GM18499 (cell line): Measurements from ENCODE around the gene NDUFAB1.
"Not testable (repeated sequence)": the region's sequence is repeated elsewhere in the genome, so short reads cannot be mapped to it uniquely, and the experiment has no call there.

Experiments used
- ATAC-seq: cut with Tn5 transposase; IDR thresholded peaks from one replicate; pipeline ENCODE4 v1.9.1; 2021; ENCODE audit warnings: moderate number of reproducible peaks; ENCODE audit not compliant: insufficient read depth, unreplicated experiment

NDUFAB1 gene

DNA sequence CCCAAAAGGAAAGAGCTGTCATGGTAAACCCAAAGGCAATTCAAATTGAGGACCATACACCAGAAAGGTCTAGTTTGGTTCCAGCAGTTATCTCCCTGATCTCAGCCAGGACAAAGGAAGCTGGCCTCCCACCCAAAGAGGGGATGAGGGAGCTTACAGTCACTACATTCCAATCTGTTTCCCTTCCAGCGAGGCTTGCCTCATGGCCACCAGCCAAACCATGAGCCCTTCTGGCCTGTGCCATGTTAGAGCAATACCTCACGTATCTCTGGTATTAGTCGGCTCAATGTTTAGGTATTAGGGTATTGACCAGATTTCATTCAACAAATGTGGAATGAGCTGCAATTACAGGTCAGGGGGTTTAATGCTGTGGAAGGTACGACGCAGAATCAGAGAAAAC, 8.4 kb downstream of the NDUFAB1 start:
- no peak for ATAC-seq

- no peak for ATAC-seq
These were observed 11.7 kb downstream of the NDUFAB1 start for GRCh38 chr16:23584186-23585076.

- not testable (repeated sequence) for ATAC-seq
These were observed 12.8 kb downstream of the NDUFAB1 start for GRCh38 chr16:23583271-23583670.

DNA sequence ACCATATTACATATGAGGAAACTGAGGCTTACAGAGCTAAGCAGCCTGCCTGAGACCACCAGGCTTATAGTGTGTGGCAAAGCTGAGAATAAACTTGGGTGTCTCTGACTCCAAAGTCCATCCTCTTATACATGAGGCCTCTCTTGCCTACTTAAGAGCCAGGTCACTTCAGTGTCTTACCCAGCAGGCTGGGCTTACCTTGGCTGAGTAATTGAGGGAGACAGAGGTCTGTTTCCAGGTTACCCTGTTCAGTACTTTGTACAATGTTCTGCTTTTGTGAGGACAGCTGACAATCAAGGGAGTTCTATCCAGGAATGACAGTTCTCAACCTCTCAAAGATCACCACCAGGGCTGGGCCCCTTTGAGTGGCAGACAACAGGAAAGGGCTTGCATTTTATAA, 14.4 kb downstream of the NDUFAB1 start:
- ATAC-seq: no peak

DNA sequence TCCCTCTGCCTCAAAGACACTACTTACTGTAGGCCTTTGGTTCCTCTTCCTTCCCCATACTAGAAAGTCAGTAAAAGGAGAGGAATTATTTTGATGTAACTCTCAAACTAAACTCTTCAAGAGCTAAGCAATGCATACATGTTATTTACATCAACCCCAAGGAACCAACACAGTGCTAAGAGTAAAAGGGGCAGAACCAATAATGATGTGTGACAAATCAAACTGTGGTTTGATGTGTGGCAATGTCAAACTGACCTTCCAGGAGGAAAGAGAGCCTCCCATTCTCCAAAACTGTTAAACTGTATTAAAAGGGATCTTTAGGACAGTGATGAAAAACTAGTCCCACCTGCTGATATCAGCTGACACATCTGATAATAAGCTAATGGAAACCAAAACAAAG, 15.7 kb downstream of the NDUFAB1 start:
- ATAC-seq: no peak

- no peak for ATAC-seq
These were observed 16.7 kb downstream of the NDUFAB1 start for GRCh38 chr16:23579371-23579770.

GRCh38 chr16:23578101-23578830, 17.9 kb downstream of the NDUFAB1 start:
- no peak for ATAC-seq

- ATAC-seq: no peak
These were observed 18.6 kb downstream of the NDUFAB1 start for GRCh38 chr16:23577493-23577892.

- ATAC-seq: no peak
These were observed 20.3 kb downstream of the NDUFAB1 start for GRCh38 chr16:23575834-23576233.

- ATAC-seq: no peak
These were observed 22.3 kb downstream of the NDUFAB1 start for GRCh38 chr16:23573817-23574216.

GRCh38 chr16:23572394-23572793, 23.7 kb downstream of the NDUFAB1 start:
- ATAC-seq: no peak

DNA sequence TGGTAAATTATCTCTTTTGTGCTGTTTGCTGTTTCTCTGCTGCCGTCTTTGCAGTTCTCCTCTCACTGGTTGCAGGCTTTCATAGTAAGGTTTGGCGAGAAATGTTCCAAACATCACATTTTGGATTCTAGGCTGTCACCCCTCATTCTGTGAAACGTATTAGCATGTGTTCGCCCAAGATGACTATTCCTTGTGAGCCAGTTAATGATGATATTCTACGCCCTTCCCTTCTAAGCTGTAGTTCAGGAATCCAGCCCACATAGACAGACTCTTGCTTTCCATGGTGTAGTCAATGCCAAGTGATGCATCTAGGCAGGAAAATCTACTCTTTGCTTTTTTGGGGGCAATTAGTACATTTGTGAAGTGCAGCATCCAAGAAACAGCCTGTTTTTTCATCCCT, 24.2 kb downstream of the NDUFAB1 start:
- ATAC-seq: no peak

DNA sequence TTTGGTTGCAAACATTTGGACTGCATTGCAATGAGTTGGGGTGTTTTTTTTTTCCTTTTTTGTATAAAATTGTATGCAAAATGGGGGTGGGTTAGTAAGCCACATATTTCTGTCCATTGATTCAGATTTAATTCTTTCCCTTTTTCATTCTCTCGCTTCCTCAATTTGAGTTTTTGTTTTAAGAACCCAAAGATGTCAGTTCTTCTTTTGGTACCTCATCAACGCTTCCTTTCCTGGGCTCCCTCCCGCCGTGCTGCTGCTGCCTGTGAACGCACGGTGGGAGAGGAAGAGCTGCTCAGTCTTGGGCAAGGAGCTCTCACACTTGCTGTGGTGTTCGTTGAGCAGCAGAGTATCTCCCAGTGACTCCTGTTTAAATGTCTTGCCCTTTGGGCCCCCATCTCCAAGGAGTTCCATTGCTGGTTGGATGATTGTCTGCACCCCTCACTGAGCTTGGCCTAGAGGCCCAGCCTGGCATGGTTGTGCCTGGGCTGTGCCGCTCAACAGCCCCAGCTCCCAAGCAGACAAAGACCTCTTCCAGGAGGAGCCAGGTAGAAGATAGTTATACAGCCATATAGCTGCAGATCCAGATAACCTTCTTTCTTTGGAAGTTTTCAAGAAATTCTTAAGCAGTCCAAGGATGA, 25.0 kb downstream of the NDUFAB1 start:
- no peak for ATAC-seq

GRCh38 chr16:23567602-23568001, 28.5 kb downstream of the NDUFAB1 start:
- ATAC-seq: no peak

DNA sequence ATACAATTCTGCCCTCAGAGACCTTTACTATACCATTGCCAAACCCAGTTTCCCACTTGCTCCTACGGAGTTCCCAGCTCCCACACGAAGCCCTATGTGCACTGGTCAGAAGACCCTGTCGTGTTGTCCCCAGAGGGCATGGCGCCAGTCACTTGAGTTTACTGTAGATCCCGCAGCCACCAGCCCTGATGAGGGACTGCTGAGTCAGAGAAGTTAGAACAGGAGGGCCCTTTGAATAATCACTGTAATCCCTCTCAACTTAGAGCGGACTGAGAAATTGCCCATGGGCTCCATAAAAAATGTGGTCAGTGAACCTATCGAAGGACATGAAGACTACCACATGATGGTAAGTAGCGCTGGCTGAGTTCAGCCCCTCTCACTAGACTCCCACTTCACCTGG, 29.4 kb downstream of the NDUFAB1 start:
- no peak for ATAC-seq

DNA sequence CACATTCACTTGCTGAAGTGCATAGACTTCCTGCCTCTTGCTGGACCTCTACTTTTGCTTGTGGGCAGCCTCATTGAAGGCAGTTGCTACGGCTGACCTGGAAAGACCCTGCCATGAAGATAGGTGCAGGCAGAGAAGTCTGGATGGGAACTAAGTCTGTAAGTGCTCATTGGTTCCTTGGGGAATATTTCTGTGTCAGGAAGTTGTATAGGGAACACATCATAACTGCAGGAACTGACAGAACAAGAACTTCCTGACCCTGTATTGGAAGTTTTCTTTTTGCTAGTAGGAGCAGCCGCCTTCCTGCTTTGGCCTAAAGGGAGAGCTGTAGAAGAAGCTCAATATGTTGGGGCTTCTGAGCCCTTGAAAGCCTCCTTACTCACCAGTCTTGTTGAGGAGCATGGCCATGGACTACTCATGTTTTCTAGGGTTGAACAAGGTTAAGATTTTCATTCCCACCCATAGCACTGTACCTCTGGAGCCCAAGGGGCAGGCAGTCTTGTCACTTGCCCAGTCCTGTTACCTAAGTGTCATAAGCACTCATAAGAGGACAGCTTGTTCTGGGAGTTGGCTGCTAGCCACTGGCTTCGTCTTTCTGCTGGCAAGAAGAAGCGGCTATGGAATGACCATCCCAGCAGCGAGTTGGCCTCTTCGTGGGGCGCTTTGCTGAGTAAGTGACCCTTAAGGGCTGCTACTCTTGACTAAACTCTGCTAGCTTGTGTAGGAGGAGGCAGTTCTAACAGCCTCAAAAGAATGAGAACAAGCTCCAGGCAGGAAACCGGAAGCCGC, 31.3 kb downstream of the NDUFAB1 start:
- no peak for ATAC-seq

- ATAC-seq: no peak
These were observed 32.9 kb downstream of the NDUFAB1 start for GRCh38 chr16:23563186-23563585.

- no peak for ATAC-seq
These were observed 33.6 kb downstream of the NDUFAB1 start for GRCh38 chr16:23562505-23562904.

DNA sequence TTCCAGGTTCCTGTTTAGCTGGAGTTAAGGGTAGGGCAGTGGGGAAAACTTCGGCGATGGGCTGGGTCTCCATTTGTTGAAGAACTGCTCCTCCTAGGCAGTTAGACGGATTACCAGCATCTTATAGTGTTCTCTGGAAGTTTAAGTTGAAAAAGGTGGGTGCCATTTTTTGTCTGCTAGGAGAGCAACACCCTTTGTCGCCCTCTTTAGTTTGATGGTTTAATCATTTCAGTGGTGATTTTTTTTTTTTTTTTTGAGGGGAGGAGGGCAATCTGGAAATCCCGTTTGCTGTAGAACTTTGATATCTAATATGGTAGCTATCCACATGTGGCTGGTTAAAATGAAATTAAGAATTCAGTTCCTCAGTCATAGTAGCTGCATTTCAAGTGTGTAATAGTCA, 34.5 kb downstream of the NDUFAB1 start:
- no peak for ATAC-seq
